HG03108 (cell line): ENCODE results near the gene TMEM240.
"Not testable (repeated sequence)": the region's sequence is repeated elsewhere in the genome, so short reads cannot be mapped to it uniquely, and the experiment has no call there.

Source experiments
- ATAC-seq: cut with Tn5 transposase; IDR thresholded peaks from one replicate; pipeline ENCODE4 v1.9.1; 2021; ENCODE audit warnings: moderate library complexity; ENCODE audit not compliant: unreplicated experiment

Gene TMEM240

DNA sequence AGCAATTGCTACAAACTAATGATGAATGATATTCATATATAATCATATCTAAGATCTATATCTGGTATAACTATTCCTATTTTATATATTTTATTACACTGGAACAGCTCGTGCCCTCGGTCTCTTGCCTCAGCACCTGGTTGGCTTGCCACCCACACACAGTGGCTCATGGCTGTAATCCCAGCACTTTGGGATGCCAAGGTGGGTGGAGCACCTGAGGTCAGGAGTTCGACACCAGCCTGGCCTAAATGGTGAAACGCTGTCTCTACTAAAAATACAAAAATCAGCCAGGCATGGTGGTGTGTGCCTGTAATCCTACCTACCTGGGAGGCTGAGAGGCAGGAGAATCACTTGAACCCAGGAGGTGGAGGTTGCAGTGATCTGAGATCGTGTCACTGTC, 34.6 kb downstream of the TMEM240 start:
- ATAC-seq, result not testable (repeated sequence)

DNA sequence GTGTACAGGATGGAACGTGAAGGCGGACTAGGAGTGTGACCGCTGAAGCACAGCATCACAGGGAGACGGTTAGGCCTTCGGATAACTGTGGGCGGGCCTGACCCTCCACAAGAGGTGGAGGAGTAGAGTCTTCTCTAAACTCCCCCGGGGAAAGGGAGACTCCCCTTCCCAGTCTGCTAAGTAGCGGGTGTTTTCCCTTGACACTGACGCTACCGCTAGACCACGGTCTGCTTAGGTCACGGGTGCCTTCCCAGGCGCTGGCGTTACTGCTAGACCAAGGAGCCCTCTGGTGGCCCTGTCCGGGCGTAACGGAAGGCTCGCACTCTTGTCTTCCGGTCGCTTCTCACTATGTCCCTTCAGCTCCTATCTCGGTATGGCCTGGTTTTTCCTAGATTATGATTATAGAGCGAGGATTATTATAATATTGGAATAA, 35.0 kb downstream of the TMEM240 start:
- not testable (repeated sequence) for ATAC-seq

DNA sequence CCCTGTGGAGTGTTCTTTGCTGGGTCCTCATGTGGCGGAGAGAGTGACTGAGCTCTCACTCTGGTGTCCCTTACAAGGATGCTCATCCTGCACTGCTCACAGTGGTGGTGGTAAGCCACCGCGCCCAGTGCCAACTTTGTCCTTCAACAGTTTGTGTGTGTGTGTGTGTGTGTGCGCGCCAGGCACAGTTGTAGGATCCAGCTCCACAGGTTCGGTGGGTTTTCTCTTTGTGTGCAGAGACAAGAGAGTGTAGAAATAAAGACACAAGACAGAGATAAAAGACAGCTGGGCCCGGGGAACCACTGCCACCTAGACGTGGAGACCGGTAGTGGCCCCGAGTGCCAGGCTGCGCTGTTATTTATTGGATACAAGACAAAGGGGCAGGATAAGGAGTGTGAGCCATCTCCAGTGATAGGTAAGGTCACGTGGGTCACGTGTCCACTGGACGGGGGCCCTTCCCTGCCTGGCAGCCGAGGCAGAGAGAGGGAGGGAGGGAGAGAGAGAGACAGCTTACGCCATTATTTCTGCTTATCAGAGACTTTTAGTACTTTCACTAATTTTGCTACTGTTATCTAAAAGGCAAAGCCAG, 35.6 kb downstream of the TMEM240 start:
- not testable (repeated sequence) for ATAC-seq

DNA sequence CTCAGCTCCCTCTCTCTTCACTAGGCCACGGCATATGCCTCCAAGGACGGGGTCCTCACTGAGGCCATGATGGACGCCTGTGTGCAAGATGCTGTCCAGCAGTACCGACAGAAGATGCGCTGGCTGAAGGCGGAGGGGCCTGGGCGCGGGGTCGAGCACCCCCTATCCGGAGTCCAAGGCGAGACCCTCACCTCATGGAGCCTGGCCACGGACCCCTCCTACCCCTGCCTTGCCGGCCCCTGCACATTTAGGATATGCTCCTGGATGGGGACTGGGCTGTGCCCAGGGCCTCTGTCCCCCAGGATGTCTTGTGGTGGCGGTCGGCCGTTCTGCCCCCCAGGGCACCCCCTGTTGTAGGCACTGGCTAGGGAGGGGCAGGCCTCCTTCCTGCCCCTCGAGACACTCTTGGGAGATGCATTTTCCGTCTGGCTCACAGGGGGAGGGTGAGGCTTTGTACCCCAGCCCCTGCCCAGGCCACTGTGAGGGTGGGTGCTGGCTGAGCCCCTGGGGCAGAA, 44.9 kb downstream of the TMEM240 start:
- not testable (repeated sequence) for ATAC-seq

DNA sequence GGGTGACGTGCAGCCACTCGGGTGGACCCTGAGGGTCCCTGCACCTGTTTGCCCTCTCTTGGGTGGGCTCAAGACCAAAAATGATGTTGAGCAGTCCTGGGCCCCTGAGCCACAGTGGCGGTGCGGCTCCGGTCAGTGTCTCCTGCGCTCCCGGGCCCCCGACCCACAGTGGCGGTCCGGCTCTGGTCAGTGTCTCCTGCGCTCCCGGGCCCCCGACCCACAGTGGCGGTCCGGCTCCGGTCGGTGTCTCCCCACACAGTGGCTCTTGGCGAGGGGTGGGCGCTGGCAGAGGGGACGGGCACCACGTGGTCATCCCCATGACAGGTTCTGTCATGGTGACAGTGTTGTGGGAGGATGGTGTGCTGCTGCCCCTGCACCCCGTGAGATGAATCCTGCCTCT, 46.1 kb downstream of the TMEM240 start:
- ATAC-seq, result not testable (repeated sequence)

DNA sequence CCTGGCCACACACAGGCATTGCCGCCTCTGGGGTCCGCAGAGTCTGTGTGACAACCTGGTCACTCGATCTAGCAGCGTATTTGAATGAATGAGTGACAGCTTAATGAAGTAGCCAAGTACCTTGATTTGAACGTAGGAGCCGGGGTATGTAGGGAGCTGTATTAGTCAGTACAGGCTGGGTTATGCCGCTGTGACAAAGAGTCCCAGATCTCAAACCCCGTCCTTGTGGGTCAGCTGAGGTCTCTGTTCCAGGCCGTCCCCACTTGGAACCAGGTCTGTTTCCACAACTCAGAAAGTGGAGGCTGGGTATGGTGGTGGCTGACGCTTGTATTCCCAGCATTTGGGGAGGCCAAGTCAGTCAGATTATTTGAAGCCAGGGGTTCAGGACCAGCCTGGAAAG, 48.8 kb downstream of the TMEM240 start:
- no peak for ATAC-seq

DNA sequence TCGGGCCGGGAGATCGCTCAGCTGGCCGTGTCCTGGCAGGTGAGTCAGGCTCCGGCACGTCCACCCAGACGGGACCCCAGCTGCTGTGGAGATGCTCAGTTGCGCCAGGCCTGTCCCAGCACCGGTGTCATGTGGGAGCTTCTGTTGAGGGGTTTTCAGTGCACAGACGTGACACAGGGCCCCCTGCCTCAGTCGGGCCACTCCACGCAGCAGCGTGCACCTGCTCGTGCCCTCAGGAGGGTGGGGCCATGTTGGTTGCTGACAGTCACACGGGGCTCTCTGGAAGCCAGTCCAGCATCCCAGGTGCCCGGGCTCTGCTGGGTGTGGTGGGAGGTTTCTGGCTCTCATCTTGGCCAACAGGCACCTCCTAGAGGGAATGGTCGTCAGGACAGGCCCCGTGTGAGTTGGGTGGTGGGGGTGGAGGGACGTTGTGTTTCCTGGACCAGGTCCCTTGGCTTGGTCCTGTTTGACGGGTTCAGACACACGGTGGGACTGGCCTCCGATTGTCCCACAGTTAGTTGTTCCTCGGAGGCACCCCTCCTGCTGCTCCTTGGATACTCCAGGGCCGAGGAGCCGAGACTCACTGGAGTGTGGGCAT, 49.7 kb downstream of the TMEM240 start:
- ATAC-seq, result no peak

DNA sequence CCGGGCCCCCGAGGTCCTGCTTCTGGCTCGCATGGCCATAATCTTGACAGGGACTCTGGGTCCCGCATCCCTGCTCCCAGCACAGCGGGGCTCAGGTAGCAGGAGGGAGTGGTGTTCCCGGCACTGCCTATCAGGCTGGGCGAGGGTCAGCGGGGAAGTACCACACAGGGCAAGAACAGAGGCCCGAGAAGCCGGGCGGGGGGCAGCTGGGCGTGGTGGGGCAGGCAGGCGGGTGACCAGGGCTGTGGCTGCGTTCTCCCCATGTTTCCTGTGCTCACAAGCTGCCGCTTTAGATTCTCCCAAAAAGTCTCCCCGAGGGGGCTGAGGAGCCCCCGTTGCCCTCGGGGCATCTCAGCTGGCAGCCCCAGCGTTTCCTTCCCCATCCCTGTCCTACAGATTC, 50.6 kb downstream of the TMEM240 start:
- ATAC-seq, result no peak

DNA sequence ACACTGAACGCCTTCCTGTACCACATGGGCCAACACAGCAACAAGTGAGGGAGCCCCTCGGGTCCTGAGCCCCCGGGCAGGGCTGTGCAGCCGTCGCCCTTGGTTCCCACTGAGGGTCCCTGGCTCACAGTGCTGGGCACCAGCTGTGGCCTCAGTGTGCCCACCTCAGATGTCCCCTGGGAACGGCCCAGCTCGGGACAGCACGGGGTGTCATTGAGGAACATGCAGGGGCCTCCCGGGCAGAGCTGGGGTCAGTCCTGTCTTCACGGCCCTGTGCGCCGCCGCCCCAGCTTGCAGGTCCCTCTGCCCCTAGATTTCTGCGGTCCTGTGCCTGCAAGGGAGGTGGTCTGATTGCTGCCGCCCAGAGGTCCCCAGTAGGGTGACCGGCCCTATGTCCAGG, 51.2 kb downstream of the TMEM240 start:
- no peak for ATAC-seq

DNA sequence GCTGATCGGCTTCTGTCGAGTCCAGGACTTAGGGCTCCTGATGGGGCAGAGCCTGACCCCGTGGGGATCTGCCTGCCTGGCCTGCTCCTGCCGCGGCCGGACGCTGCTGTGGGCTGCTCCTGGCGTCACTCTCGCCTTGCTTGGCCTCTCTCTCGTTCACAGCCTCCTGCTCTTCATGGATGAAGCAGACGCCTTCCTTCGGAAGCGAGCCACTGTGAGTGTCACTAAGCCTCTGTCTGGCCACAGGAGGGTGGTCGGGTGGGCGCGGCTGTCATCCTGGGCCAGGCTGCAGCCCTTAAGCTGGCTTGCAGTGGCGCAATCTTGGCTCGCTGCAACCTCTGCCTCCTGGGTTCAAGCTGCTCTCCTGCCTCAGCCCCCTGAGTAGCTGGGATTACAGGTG, 52.7 kb downstream of the TMEM240 start:
- ATAC-seq, result no peak

DNA sequence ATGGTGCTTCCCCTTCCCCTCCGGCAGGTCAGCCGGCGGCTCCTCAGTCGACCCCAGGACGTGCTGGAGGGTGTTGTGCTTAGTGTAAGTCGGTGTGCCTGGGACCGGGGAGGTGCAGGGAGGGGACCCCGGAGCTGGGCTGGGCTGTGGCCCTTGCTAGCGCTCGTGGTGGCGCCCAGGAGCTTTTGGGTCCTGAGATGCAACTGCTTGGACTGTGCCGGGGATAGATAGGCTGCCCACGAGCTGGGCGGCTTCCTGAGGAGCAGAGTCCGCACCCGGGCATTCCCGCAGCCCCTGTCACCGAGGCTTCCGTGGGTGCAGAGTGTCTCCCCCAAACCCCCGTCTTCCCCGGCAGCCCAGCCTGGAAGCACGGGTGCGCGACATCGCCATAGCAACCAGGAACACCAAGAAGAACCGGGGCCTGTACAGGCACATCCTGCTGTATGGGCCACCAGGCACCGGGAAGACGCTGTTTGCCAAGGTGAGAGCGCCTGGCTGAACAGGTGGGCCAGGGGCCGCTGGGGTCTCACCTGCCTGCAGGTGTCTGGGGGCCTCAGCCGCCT, 54.6 kb downstream of the TMEM240 start:
- ATAC-seq, result not testable (repeated sequence)

DNA sequence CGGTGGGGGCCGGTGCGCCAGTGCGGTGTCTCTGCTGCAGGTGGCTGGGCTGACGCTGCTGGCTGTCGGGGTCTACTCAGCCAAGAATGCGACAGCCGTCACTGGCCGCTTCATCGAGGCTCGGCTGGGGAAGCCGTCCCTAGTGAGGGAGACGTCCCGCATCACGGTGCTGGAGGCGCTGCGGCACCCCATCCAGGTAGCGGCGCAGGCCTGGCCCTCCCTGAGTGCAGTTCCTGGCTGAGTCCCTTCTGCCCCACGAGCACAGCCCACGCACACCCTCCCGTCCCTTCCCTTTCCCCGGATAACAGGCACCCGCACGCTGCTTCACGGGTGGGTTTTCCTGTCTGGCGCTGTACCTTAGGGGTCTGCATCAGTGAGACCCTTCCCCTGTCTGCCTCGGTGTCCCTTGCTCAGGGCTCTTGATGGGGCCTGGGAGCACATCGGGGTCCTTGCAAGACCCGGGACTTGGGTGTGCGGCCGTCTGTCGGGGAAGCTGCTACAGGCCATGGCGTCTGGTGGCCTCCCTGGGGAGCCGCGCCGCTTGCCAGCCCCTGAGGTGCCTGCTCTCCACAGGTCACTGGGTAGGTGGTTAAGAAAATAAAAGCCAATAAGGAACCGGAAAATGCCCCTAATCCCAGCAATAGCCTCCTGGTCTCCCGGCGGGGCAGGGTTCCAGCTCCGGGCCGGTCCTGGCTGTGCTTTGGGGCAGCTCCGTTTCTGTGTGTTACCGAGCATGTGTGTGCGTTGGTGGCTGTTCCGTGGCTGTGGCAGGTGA, 55.3 kb downstream of the TMEM240 start:
- ATAC-seq, result not testable (repeated sequence)
